Glutamatergic neuron (in vitro differentiated cells): Measurements from ENCODE around the gene OSBPL1A. TPM values are rescaled to one million over a fixed set of nuclear protein-coding genes. Genes with fewer than 3 reads are reported as not detected.

Experiments
- DNase-seq: peaks from one replicate; pipeline ENCODE4 v3.0.0; 2022
- H3K27ac Mint-ChIP-seq: one replicate; pipeline ENCODE4 v1.8.0; 2020; ENCODE audit warnings: mild to moderate bottlenecking, mixed read lengths, inconsistent platforms; ENCODE audit not compliant: unreplicated experiment
- H3K27me3 Mint-ChIP-seq: one replicate; pipeline ENCODE4 v1.8.0; 2020; ENCODE audit warnings: mild to moderate bottlenecking, moderate library complexity, mixed read lengths, inconsistent platforms; ENCODE audit not compliant: unreplicated experiment
- H3K36me3 Mint-ChIP-seq: one replicate; pipeline ENCODE4 v1.8.0; 2020; ENCODE audit warnings: mild to moderate bottlenecking, mixed read lengths, inconsistent platforms; ENCODE audit not compliant: unreplicated experiment
- H3K4me1 Mint-ChIP-seq: one replicate; pipeline ENCODE4 v1.8.0; 2020; ENCODE audit warnings: mild to moderate bottlenecking, low read depth, mixed read lengths, inconsistent platforms; ENCODE audit not compliant: unreplicated experiment
- H3K4me3 Mint-ChIP-seq: one replicate; pipeline ENCODE4 v1.8.0; 2020; ENCODE audit warnings: mild to moderate bottlenecking, mixed read lengths, inconsistent platforms; ENCODE audit not compliant: unreplicated experiment
- H3K9me3 Mint-ChIP-seq: one replicate; pipeline ENCODE4 v1.8.0; 2020; ENCODE audit warnings: mild to moderate bottlenecking, moderate library complexity, mixed read lengths, inconsistent platforms; ENCODE audit not compliant: unreplicated experiment
- CTCF ChIP-seq: fragments of 200-600 bp; sonication (generic); IDR thresholded peaks from one replicate; pipeline ENCODE4 v1.5.0; 2021; ENCODE audit not compliant: partially characterized antibody, unreplicated experiment
- total RNA-seq: library from RNA; stranded (reverse); fragmentation: NEBNext Ultra II Directional; extraction: Animal tissue kit (Norgen Biotek cat#: 25700); gene quantifications from one replicate; pipeline ENCODE4 v1.2.1, GENCODE V29; 2021; ENCODE audit not compliant: unreplicated experiment

OSBPL1A gene
- total RNA-seq, 1 donor from 2014 or later = 27.5 TPM

- Mint-ChIP-seq H3K36me3 (peaks cover 5% of the 10 kb centered on the region), H3K27me3 (no peaks in the 10 kb centered on the region), H3K4me3 (no peak overlapping the region), H3K9me3 (peaks cover 3% of the 10 kb centered on the region), H3K27ac (no peak overlapping the region), H3K4me1 (peaks cover 11% of the 10 kb centered on the region)
- DNase-seq = no peak
- TF ChIP-seq CTCF = no peak
These were observed 132.0 kb downstream of the OSBPL1A start for GRCh38 chr18:24265502-24266064.

- no peaks in the 10 kb centered on the region for H3K27me3 Mint-ChIP-seq
- H3K9me3 Mint-ChIP-seq = no peaks in the 10 kb centered on the region
- DNase-seq = no peak
- H3K4me3 Mint-ChIP-seq = no peak overlapping the region
- H3K36me3 Mint-ChIP-seq = peaks cover 5% of the 10 kb centered on the region
- peaks cover 9% of the 10 kb centered on the region for H3K4me1 Mint-ChIP-seq
- no peak for TF ChIP-seq CTCF
- no peak overlapping the region for H3K27ac Mint-ChIP-seq
These were observed 134.6 kb downstream of the OSBPL1A start for GRCh38 chr18:24263050-24263449.

GRCh38 chr18:24262087-24262486, 135.5 kb downstream of the OSBPL1A start:
- H3K4me1 Mint-ChIP-seq = peaks cover 9% of the 10 kb centered on the region
- no peak for DNase-seq
- no peaks in the 10 kb centered on the region for H3K9me3 Mint-ChIP-seq
- no peak overlapping the region for H3K27ac Mint-ChIP-seq
- no peak for TF ChIP-seq CTCF
- no peak overlapping the region for H3K4me3 Mint-ChIP-seq
- no peaks in the 10 kb centered on the region for H3K27me3 Mint-ChIP-seq
- H3K36me3 Mint-ChIP-seq = peaks cover 5% of the 10 kb centered on the region

GRCh38 chr18:24259869-24260641, 137.6 kb downstream of the OSBPL1A start:
- no peaks in the 10 kb centered on the region for H3K9me3 Mint-ChIP-seq
- DNase-seq = no peak
- no peaks in the 10 kb centered on the region for H3K4me1 Mint-ChIP-seq
- TF ChIP-seq CTCF = no peak
- no peaks in the 10 kb centered on the region for H3K27me3 Mint-ChIP-seq
- H3K4me3 Mint-ChIP-seq = no peak overlapping the region
- no peaks in the 10 kb centered on the region for H3K36me3 Mint-ChIP-seq
- no peak overlapping the region for H3K27ac Mint-ChIP-seq

GRCh38 chr18:24254071-24254470, 143.6 kb downstream of the OSBPL1A start:
- TF ChIP-seq CTCF = no peak
- no peaks in the 10 kb centered on the region for H3K4me1 Mint-ChIP-seq
- H3K4me3 Mint-ChIP-seq = no peak overlapping the region
- H3K9me3 Mint-ChIP-seq = peaks cover 2% of the 10 kb centered on the region
- no peaks in the 10 kb centered on the region for H3K36me3 Mint-ChIP-seq
- DNase-seq = no peak
- H3K27me3 Mint-ChIP-seq = no peaks in the 10 kb centered on the region
- no peak overlapping the region for H3K27ac Mint-ChIP-seq
